HG03280 (cell line): ENCODE results near the gene GRK1.

ENCODE experiments used
- ATAC-seq: cut with Tn5 transposase; IDR thresholded peaks from one replicate; pipeline ENCODE4 v1.9.1; 2021; ENCODE audit warnings: mild to moderate bottlenecking, moderate library complexity; ENCODE audit not compliant: unreplicated experiment

The GRK1 gene

GRCh38 chr13:113728571-113729054 lies 61.6 kb downstream of the GRK1 start:
- ATAC-seq: no peak

DNA sequence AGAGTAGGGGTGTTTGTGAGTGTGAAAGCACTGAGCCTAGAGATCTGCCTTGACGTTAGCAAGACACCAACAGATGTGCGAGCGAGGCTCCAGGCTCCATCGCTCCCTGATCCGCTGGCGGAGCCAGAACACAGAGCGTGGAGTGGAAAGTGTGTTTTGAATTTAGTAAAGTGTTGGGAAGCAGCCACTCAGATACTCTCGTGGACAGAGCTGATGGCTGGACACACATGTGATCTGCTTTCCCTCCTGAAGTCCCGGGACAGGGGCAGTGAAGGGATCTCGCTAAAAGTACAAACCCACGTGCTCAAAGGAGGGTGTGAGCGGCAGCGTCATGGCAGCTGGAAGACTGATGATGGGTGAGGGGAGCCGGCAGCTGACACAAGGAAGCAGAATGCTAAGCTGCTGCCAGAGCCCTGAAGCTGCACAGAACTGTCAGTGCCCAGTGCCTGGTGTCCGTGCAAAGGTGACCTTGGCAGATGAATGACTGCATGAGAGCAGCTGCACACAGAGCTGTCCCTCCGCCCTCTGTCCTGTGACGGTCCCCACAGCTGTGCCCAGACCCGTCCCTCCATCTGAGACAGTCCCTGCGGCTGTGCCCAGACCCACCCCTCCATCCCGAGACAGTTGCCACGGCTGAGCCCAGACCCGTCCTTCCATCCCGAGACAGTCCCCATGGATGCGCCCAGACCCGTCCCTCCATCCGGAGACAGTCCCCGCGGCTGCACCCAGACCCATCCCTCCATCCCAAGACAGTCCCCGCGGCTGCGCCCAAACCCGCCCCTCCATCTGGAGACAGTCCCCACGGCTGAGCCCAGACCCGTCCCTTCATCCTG lies 62.4 kb downstream of the GRK1 start:
- no peak for ATAC-seq

- no peak for ATAC-seq
These were observed 63.3 kb downstream of the GRK1 start for GRCh38 chr13:113730258-113730691.

DNA sequence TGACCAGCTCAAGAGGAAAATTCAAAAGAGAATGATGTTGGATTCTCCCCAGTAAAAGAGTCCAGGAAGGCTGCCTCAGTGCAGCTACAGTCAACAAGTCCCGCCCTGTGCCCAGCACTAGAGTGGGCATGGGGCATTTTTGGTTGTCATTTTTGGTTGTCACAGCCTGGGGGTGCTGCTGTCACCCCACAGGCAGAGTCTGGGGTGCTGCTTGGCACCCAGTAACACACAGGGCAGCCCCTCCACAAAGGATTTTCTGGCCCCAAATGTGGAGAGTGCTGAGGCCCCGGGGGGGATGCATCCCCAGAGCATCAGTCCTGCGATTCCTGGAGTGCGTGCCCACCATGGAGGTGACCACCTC lies 63.8 kb downstream of the GRK1 start:
- no peak for ATAC-seq

DNA sequence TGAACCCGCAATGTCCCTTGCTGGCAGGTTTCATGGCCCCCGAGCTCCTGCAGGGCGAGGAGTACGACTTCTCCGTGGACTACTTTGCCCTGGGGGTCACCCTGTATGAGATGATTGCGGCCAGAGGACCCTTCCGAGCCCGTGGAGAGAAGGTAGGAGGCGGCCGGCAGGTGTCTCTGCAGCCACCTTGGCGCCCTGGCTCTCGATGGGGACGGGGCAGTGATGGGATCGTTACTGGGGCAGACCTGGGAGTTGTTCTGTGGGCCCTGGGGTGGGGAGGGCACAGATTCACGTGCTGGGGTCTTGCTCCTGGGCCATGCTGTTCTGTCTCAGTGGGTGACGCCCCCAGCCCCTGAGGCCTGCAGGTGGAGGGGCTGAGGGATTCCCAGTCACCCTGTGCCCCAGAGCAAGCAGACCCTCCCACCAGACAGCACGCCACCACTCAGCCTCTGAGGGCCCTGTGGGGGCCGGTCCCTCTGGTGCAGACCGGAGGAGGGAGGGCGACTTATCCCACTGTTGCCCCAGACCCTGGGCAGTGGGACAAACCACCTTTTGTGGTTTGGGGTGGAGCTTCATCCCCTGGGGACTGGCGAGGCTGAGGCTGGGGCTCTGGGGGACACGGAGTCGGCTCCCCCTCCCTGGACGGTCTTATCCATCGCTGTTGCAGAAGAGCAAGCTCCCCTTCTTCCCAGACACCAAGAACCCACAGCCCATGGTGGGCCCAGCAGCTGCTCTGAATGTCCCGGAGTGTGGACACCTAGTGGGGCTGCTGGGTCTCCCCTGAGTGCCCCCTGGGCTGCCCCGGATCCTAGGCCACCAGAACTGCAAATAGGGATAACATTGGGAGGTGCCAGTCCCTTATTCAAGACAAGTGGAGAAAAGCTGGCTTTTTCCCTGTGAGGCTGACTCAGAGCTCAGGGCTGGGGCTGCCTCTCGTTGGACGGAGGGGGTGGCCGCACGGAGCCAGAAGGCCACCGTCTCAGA lies 64.5 kb downstream of the GRK1 start:
- no peak for ATAC-seq

DNA sequence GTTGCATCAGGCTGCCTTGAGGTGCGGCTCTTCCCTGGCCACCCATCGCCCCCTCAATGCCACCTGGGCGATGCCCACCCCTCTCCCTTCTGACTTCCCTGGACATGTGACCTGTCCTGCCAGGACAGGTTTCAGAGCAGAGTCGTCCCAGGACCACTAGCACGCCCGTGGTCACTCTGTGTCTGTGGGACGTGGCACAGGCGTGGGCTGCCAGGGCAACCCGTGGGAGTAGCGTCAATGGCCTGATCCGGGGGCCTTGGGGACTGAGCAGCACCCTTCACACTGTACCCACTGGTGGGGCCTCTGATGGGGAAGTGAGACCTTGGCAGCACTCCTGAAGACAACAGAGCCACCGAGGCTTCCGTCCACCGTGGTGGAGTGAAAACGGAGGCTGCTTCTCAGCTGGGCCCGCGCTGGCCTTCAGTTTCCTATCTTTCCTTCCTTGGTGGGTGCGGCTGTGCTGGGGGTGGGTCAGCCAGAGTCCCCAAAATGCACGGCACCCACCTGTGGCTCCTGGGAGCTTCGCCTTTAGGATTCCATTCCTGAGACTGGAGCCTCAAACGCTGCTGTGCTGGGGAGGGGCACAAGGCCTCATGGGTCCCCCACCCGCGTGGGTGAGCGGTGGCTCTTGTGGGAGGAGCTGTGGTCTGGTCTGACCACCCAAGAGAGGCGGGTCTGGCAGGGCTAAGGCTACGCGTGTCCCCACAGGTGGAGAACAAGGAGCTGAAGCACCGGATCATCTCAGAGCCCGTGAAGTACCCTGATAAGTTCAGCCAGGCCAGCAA lies 65.3 kb downstream of the GRK1 start:
- no peak for ATAC-seq

- ATAC-seq: no peak
These were observed 66.2 kb downstream of the GRK1 start for GRCh38 chr13:113732961-113733950.

DNA sequence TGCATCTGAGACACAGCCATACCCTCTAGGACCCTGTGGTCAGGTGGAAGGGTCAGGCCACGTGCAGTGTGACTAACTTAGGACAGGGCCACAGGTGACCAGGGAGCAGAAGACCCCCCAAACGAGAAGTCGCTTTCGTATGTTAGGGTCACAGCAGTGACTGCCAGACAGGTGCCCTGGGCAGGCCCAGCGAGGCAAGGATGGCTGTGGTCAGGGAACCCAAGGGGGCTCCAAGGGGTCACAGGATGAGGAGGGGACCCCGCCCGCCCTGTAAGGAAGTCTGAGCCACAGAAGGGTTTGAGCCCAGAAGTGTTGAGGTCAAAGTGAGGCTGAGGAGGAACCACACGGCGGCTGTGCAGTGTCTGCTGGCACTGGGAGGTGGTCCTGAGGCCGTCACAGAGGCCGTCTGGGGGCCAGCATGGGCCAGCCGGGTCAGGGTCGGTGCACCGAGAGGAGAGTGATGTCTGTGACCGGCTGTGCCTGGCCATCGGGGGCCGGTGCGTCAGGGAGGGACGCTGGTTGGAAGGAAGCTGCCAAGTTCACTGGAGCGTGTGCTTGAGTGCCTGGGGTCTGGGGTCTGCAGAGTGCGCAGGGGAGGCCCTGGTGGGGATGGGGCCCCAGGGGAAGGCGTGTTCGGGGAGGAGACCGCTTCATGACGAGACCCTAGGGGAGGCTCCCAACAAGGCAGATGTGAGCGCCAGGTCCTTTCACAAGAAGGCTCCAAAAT lies 67.2 kb downstream of the GRK1 start:
- no peak for ATAC-seq

DNA sequence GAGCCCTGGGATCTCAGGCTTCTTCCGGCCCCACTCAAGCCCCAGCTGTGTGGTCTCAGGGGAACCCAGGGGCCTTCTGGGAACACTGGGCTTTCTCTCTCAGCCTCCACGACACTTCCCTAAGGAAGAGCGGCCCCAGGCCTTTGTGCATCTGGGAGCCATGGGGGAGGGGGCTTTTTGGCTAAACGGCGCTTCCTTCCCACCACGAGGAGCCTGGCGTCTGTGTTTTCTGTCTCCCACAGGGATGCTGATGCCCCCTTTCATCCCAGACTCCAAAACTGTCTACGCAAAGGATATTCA lies 67.8 kb downstream of the GRK1 start:
- no peak for ATAC-seq

GRCh38 chr13:113735194-113735593 lies 68.2 kb downstream of the GRK1 start:
- no peak for ATAC-seq

DNA sequence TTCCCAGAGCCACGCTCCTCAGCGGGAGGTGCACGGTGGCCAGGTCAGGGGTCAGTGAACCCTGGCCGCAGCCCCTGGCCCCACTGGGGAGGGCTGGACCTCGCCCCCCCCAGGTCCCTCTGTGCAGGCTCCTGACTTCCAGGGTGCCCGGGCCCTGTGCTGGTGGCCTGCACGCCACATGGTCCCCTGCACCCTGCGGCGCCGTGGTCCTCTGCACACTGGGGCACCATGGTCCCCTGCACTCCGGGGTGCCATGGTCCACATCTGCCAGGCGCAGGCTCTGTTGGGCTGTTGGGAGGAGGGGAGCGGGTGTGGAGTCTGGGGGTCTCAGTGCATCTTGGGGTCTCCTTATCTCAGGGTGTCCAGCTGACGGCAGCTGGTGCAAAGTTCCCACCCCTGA lies 68.7 kb downstream of the GRK1 start:
- ATAC-seq: no peak

DNA sequence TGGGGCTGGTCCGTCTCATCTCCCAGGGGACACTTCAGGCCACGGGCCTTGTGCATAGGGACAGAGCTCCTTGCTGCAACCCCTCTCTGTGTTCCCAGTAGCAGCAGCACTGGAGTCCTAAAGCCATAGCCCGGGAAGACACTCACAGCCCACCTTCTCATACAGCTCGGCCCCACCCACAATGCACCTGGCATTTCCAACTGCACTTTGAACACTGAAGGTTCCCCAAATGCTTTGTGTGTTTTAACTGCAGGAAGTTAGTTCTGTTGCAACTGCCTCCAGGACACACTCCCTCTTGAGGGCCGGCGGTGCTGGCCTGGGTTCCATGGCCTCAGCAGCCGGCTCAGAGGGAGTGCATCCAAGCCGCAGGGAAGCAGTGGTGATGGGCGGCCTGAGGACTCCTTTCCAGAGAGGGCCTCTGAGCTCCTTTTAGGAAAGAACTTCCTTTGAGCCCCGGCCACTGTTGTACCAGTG lies 69.3 kb downstream of the GRK1 start:
- no peak for ATAC-seq

GRCh38 chr13:113737803-113738202 lies 70.8 kb downstream of the GRK1 start:
- ATAC-seq: no peak

DNA sequence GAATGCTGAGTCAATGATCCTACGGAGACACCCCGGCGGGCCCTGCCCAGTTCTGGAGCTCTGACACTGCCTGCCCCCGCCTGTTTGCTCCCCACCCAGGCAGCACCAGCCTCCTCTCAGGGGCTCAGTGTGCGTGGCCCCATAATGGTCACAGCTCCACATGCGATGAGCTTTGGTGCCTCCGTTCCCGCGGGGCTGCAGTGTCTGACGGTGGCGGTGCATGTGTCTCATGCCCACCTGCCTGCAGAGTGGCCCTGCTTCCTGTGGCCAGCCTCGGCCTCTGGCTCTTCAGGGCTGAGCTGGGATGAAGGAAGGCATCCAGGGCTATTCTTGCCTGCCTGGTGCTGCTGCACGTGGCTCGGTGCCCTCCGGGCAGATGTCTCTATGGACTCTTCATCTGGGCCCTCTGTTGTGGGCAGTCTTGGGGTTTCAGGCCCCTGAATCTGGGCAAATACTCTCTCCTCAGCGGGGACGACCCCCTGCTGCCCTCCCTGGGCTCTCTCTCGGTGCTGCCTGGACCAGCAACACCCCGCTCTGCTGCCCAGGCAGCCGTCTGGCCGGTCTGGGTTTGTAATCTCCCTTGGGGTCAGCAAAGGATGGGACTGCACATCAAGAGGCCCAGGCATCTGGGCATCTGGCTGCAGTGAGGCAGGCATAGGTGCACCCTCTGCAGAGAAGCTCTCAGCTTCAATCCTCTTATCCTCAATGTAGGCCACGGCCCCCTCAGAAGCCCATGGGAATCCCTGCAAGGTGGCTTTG lies 72.7 kb downstream of the GRK1 start:
- no peak for ATAC-seq

DNA sequence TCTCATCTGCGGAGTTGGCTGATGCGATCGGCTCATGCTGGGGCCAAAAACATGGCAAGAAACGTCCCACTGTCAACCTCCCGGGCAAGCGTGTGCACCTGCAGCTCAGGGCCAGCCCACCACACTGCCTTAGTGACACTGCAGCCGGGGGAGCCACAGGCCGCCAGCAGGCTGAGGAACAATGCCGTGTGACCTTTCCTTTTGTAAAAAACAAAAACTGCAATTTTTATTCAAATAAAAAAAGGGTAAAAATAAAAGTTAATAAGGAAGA lies 73.2 kb downstream of the GRK1 start:
- ATAC-seq: no peak

- no peak for ATAC-seq
These were observed 73.6 kb downstream of the GRK1 start for GRCh38 chr13:113740661-113741060.

DNA sequence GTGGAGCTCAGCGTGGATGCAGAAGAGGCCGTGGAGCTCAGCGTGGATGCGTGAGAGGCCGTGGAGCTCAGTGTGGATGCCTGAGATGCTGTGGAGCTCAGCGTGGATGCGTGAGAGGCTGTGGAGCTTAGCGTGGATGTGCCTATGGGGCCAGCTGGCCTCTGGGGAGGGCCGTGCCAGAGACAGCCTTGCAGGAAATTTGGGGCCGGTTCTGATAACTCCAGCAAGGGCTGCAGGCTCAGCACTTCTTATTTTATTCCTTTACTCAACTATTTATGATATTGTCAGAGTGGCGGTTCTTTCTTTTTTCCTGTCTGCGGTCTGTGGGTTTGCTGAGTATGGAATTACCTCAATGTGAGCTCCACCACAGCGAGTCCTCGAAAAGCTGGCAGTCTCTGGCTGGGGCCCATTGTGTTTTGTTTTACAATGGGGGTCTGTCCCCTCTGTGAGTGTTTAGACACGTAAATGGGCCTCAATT lies 74.2 kb downstream of the GRK1 start:
- ATAC-seq: no peak

DNA sequence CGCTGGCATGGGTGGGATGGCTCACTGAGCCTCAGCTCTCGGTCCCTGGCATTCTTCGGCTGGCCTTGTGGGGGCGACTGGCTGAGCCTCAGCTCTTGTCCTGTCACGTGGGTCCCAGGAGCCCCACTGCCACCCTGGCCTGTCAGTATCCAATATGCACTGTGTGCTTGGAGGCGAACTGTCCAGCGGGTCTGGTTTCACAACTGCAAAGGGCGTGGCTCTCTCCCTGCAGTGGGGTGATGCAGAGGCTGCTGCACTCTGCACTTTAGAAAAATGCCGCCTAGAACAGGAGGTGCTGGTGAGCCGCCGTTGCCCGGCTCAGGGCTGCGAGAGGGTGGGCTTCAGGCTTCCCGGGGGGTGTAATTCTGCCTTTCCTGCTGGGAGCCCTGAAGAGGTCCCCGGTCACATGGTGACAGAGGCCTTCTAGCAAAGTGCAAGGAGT lies 75.0 kb downstream of the GRK1 start:
- no peak for ATAC-seq
